GM12878 (cell line): Measurements from ENCODE around the gene SYS1. TPM values are rescaled to one million over a fixed set of nuclear protein-coding genes. Genes with fewer than 3 reads are reported as not detected.

Source experiments
- ATAC-seq: fragments of 200-7000 bp; cut with Tn5 transposase; 3 replicates; pipeline ENCODE4 v1.9.1; 2020; ENCODE audit warnings: mild to moderate bottlenecking, moderate library complexity
- BruUV-seq: library from RNA; stranded (reverse); fragments of 400-500 nt; replicated peaks from 2 replicates; lab custom pipeline; 2021; lab: Mats Ljungman, UMichigan
- CTCF ChIA-PET: fragments of 300-600 bp; sonication (Branson Sonifier 250); formaldehyde crosslinking; extraction: SDS; loops from one replicate; lab custom pipeline; 2021; ENCODE audit warnings: inconsistent platforms; lab: Yijun Ruan, JAX
- POLR2A ChIA-PET: fragments of 350-600 bp; formaldehyde crosslinking; extraction: SDS; loops from one replicate; lab custom pipeline; 2021; ENCODE audit warnings: inconsistent platforms; lab: Charles Lee
- RAD21 ChIA-PET: fragments of 300-600 bp; sonication (Branson Sonifier 250); formaldehyde crosslinking; loops from one replicate; lab custom pipeline; 2023; ENCODE audit warnings: antibody characterized with exemption; ENCODE audit not compliant: unreplicated experiment; lab: Charles Lee
- SMC1A ChIA-PET: fragments of 300-600 bp; sonication (Branson Sonifier 250); formaldehyde crosslinking; loops from one replicate; lab custom pipeline; 2023; ENCODE audit not compliant: unreplicated experiment, uncharacterized antibody; lab: Charles Lee
- DNase-seq: peaks from one replicate; pipeline ENCODE4 v3.0.0-alpha.2; 2011; ENCODE audit warnings: low read depth, low spot score
- FAIRE-seq: peaks from 3 replicates; lab custom pipeline; 2011; peaks lifted over from hg19 to GRCh38; lab: Jason Lieb, UNC
- H2AFZ ChIP-seq: 2 replicates; pipeline ENCODE4 v1.6.0; 2011; ENCODE audit warnings: low read depth, low read length, control low read depth; ENCODE audit not compliant: control insufficient read depth
- H3K27ac ChIP-seq: 2 replicates; pipeline ENCODE4 v1.5.1; 2011; ENCODE audit warnings: control low read depth; ENCODE audit not compliant: control insufficient read depth, insufficient read depth
- H3K27me3 ChIP-seq, 2 experiments: replicated peaks in 1 of 2; 2 replicates each; pipeline versions ENCODE4 v1.6.0 to v1.6.1; 2011; ENCODE audit warnings: low read length in 1 of 2; ENCODE audit not compliant: control insufficient read depth in 2 of 2, insufficient read depth in 2 of 2
- H3K36me3 ChIP-seq, 2 experiments: 2 replicates each; pipeline ENCODE4 v1.5.1; 2011; ENCODE audit warnings: low read length in 1 of 2; ENCODE audit not compliant: control insufficient read depth in 2 of 2, insufficient read depth in 2 of 2
- H3K4me1 ChIP-seq: 2 replicates; pipeline ENCODE4 v1.6.1; 2011; ENCODE audit warnings: mild to moderate bottlenecking, low read length, moderate library complexity, mixed read lengths; ENCODE audit not compliant: control insufficient read depth, insufficient read depth
- H3K4me2 ChIP-seq: 2 replicates; pipeline ENCODE4 v1.6.0; 2011; ENCODE audit warnings: control low read depth; ENCODE audit not compliant: control insufficient read depth, insufficient read depth
- H3K4me3 ChIP-seq: fragments of 200-600 bp; sonication (generic); 2 replicates; pipeline ENCODE4 v1.5.1; 2016
- H3K79me2 ChIP-seq: 2 replicates; pipeline ENCODE4 v1.6.0; 2011; ENCODE audit warnings: low read length; ENCODE audit not compliant: control insufficient read depth, insufficient read depth
- H3K9ac ChIP-seq: 2 replicates; pipeline ENCODE4 v1.8.0; 2011; ENCODE audit warnings: low read length, control low read depth, mixed read lengths; ENCODE audit not compliant: control insufficient read depth, insufficient read depth
- H3K9me3 ChIP-seq: replicated peaks from 3 replicates; pipeline ENCODE4 v1.5.1; 2011; ENCODE audit warnings: mild to moderate bottlenecking, low read length; ENCODE audit not compliant: control insufficient read depth, insufficient read depth
- H4K20me1 ChIP-seq: 2 replicates; pipeline ENCODE4 v1.6.0; 2011; ENCODE audit not compliant: control insufficient read depth, insufficient read depth
- CTCF ChIP-seq, 3 experiments: IDR thresholded peaks in 2 of 3; conservative IDR thresholded peaks in 1 of 3; 2 replicates each; pipeline ENCODE4 v1.5.1; 2011; ENCODE audit warnings: low read depth in 3 of 3, low read length in 3 of 3, mild to moderate bottlenecking in 3 of 3, control low read depth in 2 of 3, moderate library complexity in 2 of 3, inconsistent platforms in 1 of 3, mixed read lengths in 1 of 3; ENCODE audit not compliant: control insufficient read depth in 2 of 3, insufficient read depth in 1 of 3; ENCODE audit errors: extremely low read depth in 1 of 3
- KDM1A ChIP-seq: fragments of 200-600 bp; sonication (generic); IDR thresholded peaks from 2 replicates; pipeline ENCODE4 v1.6.1; 2016; ENCODE audit warnings: borderline replicate concordance
- MLLT1 ChIP-seq: fragments of 450-650 bp; IDR thresholded peaks from 2 replicates; pipeline ENCODE4 v1.6.1; 2016; ENCODE audit warnings: mild to moderate bottlenecking
- PAX8 ChIP-seq: fragments of 450-650 bp; IDR thresholded peaks from 2 replicates; pipeline ENCODE4 v1.6.1; 2017; ENCODE audit warnings: mild to moderate bottlenecking, moderate library complexity
- POLR2AphosphoS2 ChIP-seq: IDR thresholded peaks from 2 replicates; pipeline ENCODE4 v1.6.1; 2011; ENCODE audit warnings: low read depth, mild to moderate bottlenecking, low read length, improper control_type of control experiment, moderate library complexity
- RAD51 ChIP-seq: fragments of 450-650 bp; IDR thresholded peaks from 2 replicates; pipeline ENCODE4 v1.6.1; 2016; ENCODE audit warnings: moderate library complexity, mild to moderate bottlenecking, inconsistent platforms
- SMARCA5 ChIP-seq: fragments of 450-650 bp; IDR thresholded peaks from 2 replicates; pipeline ENCODE4 v1.6.1; 2017; ENCODE audit warnings: mild to moderate bottlenecking
- TCF7 ChIP-seq: IDR thresholded peaks from 2 replicates; pipeline ENCODE4 v1.6.1; 2014; ENCODE audit warnings: antibody characterized with exemption, borderline replicate concordance
- ZBED1 ChIP-seq: IDR thresholded peaks from 2 replicates; pipeline ENCODE4 v1.6.1; 2016; ENCODE audit warnings: borderline replicate concordance
- ZBTB33 ChIP-seq: fragments of 450-650 bp; IDR thresholded peaks from 2 replicates; pipeline ENCODE4 v1.6.1; 2017; ENCODE audit warnings: mild to moderate bottlenecking
- WGBS: methylation state at CpG from one replicate; pipeline ENCODE4 v1.1.6; 2016; ENCODE audit warnings: low lambda C conversion rate; ENCODE audit not compliant: insufficient replicate concordance, insufficient coverage; ENCODE audit errors: missing lambda C conversion rate; 5-methylcytosine and 5-hydroxymethylcytosine counted together
- in situ Hi-C: fragments of 300-500 bp; cut with MboI; formaldehyde crosslinking; loops from 9 replicates; pipeline ENCODE4 v1.14.3; 2018; ENCODE audit warnings: mixed read lengths
- intact Hi-C: fragments of 100-400 bp; cut with micrococcal nuclease; formaldehyde crosslinking; loops from one replicate; pipeline ENCODE4 v1.14.2; 2022; ENCODE audit not compliant: unreplicated experiment
- polyA plus RNA-seq, 11 experiments: library from polyadenylated mRNA; depleted of rRNA in 4 of 11; unstranded in 6 of 11; stranded (reverse) in 5 of 11; fragments of >200 nt; fragmentation: Nextera tagmentation in 4 of 11; fragmentation: Illumina TruSeq in 1 of 11; extraction: Ambion mirVana in 4 of 11; extraction: Trizol in 1 of 11; gene quantifications; 1 replicate in 1 of 11; 2 replicates in 10 of 11; pipeline versions ENCODE4 v1.2.1 to v1.2.3, GENCODE V29; 2011 to 2016; ENCODE audit warnings: inconsistent platforms in 2 of 11, missing spikeins in 2 of 11, low read depth in 1 of 11
- total RNA-seq, 4 experiments: library from RNA; depleted of rRNA in 3 of 4; stranded (reverse); fragments of >200 nt in 3 of 4; fragmentation: Illumina TruSeq in 1 of 4; extraction: Trizol in 1 of 4; gene quantifications; 2 replicates each; pipeline versions ENCODE4 v1.2.1 to v1.2.3, GENCODE V29; 2013 to 2021

Gene SYS1
- total and polyA plus RNA-seq, 10 of the 15 experiments (the other 5 are each of a cell fraction or from before 2014, with no cell fraction given) = 5.1 to 22.6 (median 9.3) TPM

- peaks cover 6 to 7% of the 10 kb centered on the region in 2 experiments; a peak in 3 of 4 replicates for H3K36me3 ChIP-seq
- H3K9me3 ChIP-seq = no peaks in the 10 kb centered on the region; the same call in 2 of the 3 replicates
- H2AFZ ChIP-seq = no peak overlapping the region
- peaks cover 40% of the 10 kb centered on the region for H3K4me1 ChIP-seq
- ChIA-PET RAD21 (interaction anchor here (1.7 to 17.6 kb wide), 2 partner anchors 53 to 71 kb away, joined by 4 to 394 read pairs; no protein-coding TSS in a partner anchor), POLR2A (interaction anchor here (2.9 kb wide), 1 partner anchor 70 kb away, joined by 12 read pairs; no protein-coding TSS in a partner anchor), CTCF (interaction anchor here (0.8 to 19.4 kb wide), 7 partner anchors 14 to 404 kb away, joined by 3 to 685 read pairs (median 11); partner anchors contain the start of gene PIGT), SMC1A (interaction anchor here (0.8 to 19.8 kb wide), 8 partner anchors 11 to 404 kb away, joined by 3 to 440 read pairs (median 4); no protein-coding TSS in a partner anchor)
- 89% methylated on average over 11 of the region's 11 CpGs for WGBS
- intact Hi-C loops (no loop called here), in situ Hi-C loops (loop anchor here (5.0 to 10.0 kb wide), 2 partner anchors 51 to 748 kb away; partner anchors contain the start of genes CD40 and PIGT)
- H3K27ac ChIP-seq = no peak overlapping the region
- TF ChIP-seq SMARCA5 (no peak), MLLT1 (0 out of 2 replicates have a peak, but pooled peaks have one; percentile 23)
- no peak overlapping the region for H3K4me3 ChIP-seq
- H3K9ac ChIP-seq = no peak overlapping the region
- H4K20me1 ChIP-seq = no peaks in the 10 kb centered on the region; the same call in 1 of the 2 replicates
- FAIRE-seq = no peak
- no peak for ATAC-seq
- no peak overlapping the region for H3K4me2 ChIP-seq
- no TSS peak for BruUV-seq
- no peaks in the 10 kb centered on the region for H3K27me3 ChIP-seq
- peaks cover 7% of the 10 kb centered on the region for H3K79me2 ChIP-seq
- DNase-seq = no peak
Measured at GRCh38 chr20:45366631-45367030, 3.7 kb downstream of the SYS1 start.

- BruUV-seq = TSS peak; percentile 14
- CTCF ChIA-PET = interaction anchor here (0.8 to 19.4 kb wide), 8 partner anchors 14 to 404 kb away, joined by 3 to 685 read pairs (median 16); partner anchors contain the start of gene PIGT
- Histone ChIP-seq H3K4me2 (no peak overlapping the region), H2AFZ (no peak overlapping the region), H3K9me3 (no peaks in the 10 kb centered on the region; the same call in 2 of the 3 replicates), H3K9ac (no peak overlapping the region), H4K20me1 (no peaks in the 10 kb centered on the region; the same call in 1 of the 2 replicates), H3K27me3 (no peaks in the 10 kb centered on the region), H3K4me1 (peaks cover 37% of the 10 kb centered on the region), H3K36me3 (peaks cover 6 to 7% of the 10 kb centered on the region in 2 experiments; a peak in 3 of 4 replicates), H3K79me2 (peaks cover 7% of the 10 kb centered on the region), H3K27ac (no peak overlapping the region), H3K4me3 (no peak overlapping the region)
- ATAC-seq (no peak), FAIRE-seq (no peak), DNase-seq (no peak)
- POLR2A ChIA-PET = interaction anchor here (1.2 to 2.9 kb wide), 4 partner anchors 20 to 69 kb away, joined by 3 to 12 read pairs (median 8); partner anchors contain the start of genes PIGT and SDC4
- SMC1A ChIA-PET = interaction anchor here (0.8 to 19.8 kb wide), 5 partner anchors 10 to 404 kb away, joined by 3 to 440 read pairs (median 4); no protein-coding TSS in a partner anchor
- intact Hi-C loops = no loop called here
- RAD21 ChIA-PET = interaction anchor here (1.2 to 17.6 kb wide), 4 partner anchors 20 to 70 kb away, joined by 3 to 394 read pairs (median 18); no protein-coding TSS in a partner anchor
- in situ Hi-C loops = loop anchor here (5.0 to 10.0 kb wide), 2 partner anchors 50 to 748 kb away; partner anchors contain the start of genes CD40 and PIGT
- TF ChIP-seq PAX8 (no peak), TCF7 (no peak), ZBED1 (no peak), POLR2AphosphoS2 (no peak), CTCF (IDR thresholded peaks at IDR 0.05 in 2 of 3, conservative IDR thresholded peaks at IDR 0.05 in 1 of 3; ENCODE audit: control insufficient read depth in 2 of 3, extremely low read depth in 1 of 3, insufficient read depth in 1 of 3, low read depth in 3 of 3, low read length in 3 of 3) (no peak), ZBTB33 (no peak), RAD51 (no peak), KDM1A (no peak)
Measured at GRCh38 chr20:45367126-45367525, 4.2 kb downstream of the SYS1 start.
